Renal pelvis (tissue), 4 donors: Measurements from ENCODE around the gene PLEKHA1. TPM values are rescaled to one million over a fixed set of nuclear protein-coding genes. Genes with fewer than 3 reads are reported as not detected.
A peak's percentile ranks its signal among the peaks of the same experiment; 100 is the strongest.

ENCODE experiments used
- DNase-seq: peaks from one replicate; pipeline ENCODE4 v3.0.0-alpha.2; 2013
- polyA plus RNA-seq, 3 donors: library from polyadenylated mRNA; unstranded; fragments of 120-200 nt; gene quantifications; one replicate each; pipeline ENCODE4 v1.2.1, GENCODE V29; 2013; ENCODE audit not compliant: insufficient read length in 3 of 3

PLEKHA1 gene
- polyA plus RNA-seq, 3 donors = 70.1 to 98.8 (median 96.3) TPM

DNA sequence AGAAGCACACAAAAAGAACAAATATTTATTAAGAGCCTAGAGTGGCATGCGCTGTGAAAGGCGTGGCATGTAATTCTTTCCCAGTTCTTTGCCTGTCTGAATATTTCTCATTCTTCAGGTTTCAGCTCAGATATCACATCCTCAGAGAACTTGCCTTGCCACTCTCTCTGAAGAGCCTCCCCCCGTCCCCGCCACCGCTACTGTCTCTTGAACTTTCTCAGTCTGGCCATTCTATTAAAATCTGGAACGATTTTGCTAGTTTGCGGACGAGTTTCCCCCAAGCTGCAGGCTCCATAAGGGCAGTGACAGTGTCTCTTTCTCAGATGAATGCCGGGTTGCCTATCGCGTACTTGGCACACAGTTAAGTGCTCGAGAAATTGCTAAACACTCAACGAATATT is 787 bp upstream of the PLEKHA1 start:
- DNase-seq = peak; percentile 26

GRCh38 chr10:122374859-122375678 is 561 bp downstream of the PLEKHA1 start:
- peak; percentile 53 for DNase-seq

GRCh38 chr10:122375679-122376160 is 1.2 kb downstream of the PLEKHA1 start:
- DNase-seq = peak; percentile 19

DNA sequence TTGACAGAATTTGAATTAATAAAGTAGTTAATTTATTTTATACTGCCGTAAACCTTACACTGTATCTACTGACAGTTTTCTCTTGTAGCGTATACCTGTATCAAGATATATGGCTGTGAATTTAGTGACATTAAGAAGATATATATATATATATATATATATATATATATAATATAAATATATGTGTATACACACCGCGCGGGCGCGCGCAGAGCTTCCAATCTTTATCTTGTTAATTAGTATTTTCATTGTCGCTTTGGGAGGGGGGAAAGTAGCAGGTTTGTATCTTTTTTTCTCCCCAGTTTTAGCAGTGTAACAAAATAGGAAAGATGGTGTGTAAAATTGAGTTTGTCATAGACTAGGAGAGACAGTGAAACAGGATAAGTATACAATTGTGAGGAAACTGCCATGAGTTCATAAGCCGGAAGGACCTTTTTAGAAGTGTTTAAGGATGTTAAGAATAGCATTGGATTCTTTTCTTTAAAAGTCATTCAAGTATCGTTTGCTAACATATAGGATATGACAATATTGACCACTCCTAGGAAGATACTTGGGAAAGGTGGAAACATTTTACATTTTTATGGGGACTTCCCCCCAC is 2.0 kb downstream of the PLEKHA1 start:
- no peak for DNase-seq

DNA sequence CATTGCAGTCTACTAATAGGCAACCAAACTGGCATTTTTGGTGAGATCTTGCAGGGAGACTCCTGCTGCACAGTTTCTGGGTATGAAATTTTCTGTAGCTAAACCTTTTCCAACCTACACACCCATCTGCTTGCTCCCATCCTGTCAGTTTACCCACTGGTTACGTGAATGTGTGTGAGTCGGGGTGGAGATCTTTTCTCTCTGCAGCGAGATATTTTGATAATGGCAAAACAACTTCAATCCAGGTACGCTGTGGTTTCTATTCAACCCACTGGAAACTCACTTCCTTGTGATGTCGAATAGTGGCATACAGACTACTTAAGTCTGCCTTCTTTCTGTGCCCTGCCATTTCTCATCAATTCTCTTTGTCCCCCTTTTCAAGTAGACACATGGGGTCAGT is 4.5 kb downstream of the PLEKHA1 start:
- no peak for DNase-seq

- DNase-seq = no peak
Observed at GRCh38 chr10:122379537-122379936, 5.0 kb downstream of the PLEKHA1 start.

GRCh38 chr10:122380703-122381102 is 6.2 kb downstream of the PLEKHA1 start:
- no peak for DNase-seq

GRCh38 chr10:122381680-122382079 is 7.2 kb downstream of the PLEKHA1 start:
- no peak for DNase-seq

DNA sequence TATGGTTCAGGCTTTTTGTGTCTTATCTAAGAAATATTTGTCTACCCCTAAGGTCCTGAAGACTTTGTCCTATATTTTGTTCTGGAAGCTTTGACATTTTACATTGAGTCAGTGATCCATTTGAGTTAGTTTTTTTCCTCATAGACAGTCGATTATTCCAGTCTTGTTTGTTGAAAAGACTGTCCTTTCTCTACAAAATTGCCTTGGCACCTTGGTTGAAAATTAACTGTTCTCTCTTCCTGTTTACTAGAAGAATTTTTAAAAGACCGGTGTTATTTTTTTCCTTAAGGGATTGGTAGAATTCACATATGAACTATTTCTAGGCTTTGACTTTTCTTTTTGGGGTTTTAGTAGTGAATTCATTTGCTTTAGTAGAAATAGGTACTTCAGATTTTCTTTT is 12.0 kb downstream of the PLEKHA1 start:
- no peak for DNase-seq

DNA sequence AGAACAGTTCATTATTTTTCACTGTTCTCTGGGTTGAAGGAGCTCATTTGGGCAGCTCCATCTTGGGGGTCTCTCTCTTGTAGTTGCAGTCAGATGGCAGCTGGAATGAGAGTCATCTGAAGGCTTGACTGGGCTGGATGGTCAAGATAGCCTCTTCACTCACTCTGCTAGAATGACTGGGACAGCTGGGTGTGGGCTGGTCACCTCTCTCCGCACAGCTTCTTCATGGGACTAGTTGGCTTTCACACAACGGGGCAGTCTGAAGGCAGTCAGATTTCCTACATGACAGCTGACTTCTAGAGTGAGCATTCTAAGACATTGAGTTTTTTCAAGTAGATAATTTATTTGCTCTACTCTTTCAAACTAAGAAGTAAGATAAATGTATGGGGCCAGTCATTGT is 13.1 kb downstream of the PLEKHA1 start:
- DNase-seq = no peak

DNA sequence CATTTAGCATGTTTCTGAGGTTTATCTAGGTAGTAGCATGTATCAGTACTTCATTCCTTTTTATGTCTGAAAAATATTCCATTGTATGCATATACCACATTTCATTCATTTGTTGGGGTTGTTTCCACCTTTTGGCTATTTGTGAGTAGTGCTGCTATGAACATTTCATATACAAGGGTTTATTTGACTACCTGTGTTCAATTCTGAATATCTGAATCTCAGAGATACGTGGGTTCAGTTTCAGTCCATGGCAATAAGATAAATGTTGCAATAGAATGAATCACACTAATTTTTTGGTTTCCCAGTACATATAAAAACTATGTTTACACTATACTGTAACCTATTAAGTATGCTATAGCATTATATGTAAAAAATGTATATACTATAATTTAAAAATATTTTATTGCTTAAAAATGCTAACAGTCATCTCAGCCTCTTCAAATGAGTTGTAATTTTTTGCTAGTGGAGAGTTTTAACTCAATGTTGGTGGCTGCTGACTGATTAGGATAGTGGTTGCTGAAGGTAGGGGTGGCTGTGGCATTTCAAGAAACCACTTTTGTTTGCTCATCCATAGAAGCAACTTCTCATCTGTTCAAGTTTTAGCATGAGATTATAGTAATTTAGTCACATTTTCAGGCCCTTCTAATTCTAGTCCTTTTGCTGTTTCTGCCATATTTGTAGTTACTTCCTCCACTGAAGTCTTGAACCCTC is 13.9 kb downstream of the PLEKHA1 start:
- DNase-seq = no peak

DNA sequence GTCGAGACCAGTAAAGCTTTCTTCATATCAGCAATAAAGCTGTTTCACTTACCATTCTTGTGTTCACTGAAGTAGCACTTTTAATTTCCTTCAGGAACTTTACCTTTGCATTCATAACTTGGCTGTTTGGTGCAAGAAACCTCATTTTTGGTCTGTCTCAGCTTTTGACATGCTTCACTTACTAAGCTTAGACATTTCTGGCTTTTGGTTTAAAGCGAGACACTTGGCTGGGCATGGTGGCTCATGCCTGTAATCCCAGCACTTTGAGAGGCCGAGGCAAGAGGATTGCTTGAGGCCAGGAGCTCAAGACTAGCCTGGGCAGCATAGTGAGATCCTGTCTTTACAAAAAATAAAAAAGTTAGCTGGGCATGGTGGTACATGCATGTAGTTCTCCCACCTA is 15.8 kb downstream of the PLEKHA1 start:
- DNase-seq = no peak

GRCh38 chr10:122390679-122391078 is 16.2 kb downstream of the PLEKHA1 start:
- no peak for DNase-seq

GRCh38 chr10:122391875-122392274 is 17.4 kb downstream of the PLEKHA1 start:
- DNase-seq = no peak

- DNase-seq = no peak
Observed at GRCh38 chr10:122392835-122393234, 18.3 kb downstream of the PLEKHA1 start.

- DNase-seq = no peak
Observed at GRCh38 chr10:122393288-122393687, 18.8 kb downstream of the PLEKHA1 start.

DNA sequence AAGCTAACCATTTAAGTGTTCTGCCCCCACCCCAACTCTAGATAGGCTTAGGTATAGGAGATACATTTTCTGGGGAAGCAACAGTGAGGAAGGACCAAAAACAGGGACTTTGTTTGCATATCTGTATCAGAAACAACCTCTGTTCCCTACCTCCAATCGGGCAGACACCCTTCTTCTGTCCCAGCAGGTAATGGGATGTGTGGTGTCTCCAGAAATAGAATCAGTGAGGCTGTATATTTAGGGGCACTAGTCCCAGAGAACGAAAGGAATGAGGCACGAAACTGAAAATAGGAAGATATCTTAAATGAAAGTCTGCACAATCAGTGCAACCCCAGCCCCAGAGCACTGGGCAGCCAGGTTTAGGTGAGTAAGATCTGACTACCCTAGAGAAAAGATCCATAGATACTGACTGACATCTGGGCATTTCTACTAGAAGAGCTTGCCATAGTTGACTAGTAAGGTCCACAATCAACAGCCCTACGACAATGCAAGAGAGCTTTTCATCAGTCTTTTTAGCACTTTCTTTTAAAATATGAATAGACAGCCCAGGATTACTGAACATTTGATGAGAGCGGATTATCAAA is 28.1 kb downstream of the PLEKHA1 start:
- DNase-seq = no peak

GRCh38 chr10:122404576-122404975 is 30.1 kb downstream of the PLEKHA1 start:
- DNase-seq = no peak

DNA sequence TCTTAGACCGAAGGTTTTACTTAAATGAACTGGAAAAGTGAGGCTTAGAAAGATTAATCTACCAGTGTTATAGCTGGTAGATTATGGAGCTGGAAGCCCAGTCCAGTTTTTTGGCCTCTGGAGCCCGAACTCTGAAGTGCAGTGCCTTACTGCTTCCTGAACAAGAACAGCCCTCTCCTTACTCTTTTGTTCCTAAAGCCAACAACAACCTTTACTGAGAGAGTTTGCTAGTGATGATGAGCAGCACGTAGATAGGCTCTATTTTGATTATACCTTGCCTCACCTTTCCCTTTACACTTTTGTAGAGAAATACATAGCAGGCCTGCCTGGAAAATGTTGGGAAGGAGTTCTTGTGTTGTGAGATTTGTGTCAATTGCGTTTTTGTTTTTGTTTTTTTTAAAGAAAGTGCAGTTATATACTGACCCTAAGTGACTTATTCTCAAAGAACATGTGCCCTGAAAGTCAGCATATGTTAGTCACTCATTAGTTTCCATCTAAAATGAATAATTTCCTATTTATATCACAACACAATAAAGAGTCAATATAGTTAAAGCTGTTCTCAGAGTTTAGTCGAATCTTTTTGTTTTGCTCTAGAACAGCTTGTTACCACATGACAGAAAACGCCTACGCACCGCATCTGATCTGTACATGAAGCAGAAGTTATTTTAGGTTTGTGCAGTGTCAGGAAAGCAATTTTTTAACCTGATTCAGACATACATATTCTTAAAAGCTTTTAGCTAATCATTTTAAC is 33.0 kb downstream of the PLEKHA1 start:
- no peak for DNase-seq

GRCh38 chr10:122413327-122413726 is 38.8 kb downstream of the PLEKHA1 start:
- DNase-seq = no peak

DNA sequence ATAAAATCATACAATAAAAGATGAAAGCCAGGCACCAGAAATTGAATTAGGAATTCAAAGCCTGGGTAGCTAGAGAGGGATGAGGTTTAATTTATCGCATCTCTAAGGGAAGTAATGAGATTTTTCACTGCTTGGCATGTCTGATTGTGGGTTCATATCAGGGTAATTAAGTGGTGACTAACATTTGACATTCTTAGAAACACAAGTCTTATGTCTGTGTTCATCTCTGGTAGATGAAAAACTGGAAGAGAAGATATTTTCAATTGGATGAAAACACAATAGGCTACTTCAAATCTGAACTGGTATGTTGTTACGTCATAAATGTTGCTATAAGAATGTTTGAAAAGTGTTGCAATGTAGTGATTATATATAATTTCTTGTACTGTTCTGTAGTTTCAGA is 43.2 kb downstream of the PLEKHA1 start:
- DNase-seq = no peak

DNA sequence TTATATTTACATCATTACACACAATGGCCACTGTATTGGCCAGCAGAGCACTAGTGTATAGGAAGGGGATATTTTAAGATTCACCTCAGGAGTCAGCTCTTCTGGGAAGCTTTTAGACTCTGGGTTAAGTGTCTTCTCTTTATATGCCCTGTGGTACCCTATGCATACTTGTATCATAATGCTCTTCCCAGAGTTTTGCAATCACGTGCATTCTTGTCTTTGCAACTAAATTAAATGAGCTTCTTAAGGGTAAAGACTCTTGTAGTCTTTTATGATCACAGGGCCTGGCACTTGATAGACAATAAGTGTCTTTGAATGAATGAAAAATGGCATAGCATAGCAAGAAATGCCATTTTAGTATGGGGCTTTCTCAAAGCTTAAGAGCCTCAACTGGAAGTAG is 44.5 kb downstream of the PLEKHA1 start:
- DNase-seq = no peak
